GM19035 (cell line): ENCODE measurements around the gene NEU4.

Experiments
- ATAC-seq: cut with Tn5 transposase; IDR thresholded peaks from one replicate; pipeline ENCODE4 v1.9.1; 2021; ENCODE audit not compliant: unreplicated experiment

The NEU4 gene

GRCh38 chr2:241849616-241850543 is 40.9 kb downstream of the NEU4 start:
- no peak for ATAC-seq

GRCh38 chr2:241850544-241851324 is 41.7 kb downstream of the NEU4 start:
- ATAC-seq, result no peak

- no peak for ATAC-seq
These were observed 42.5 kb downstream of the NEU4 start for GRCh38 chr2:241851325-241852115.

GRCh38 chr2:241852116-241852980 is 43.4 kb downstream of the NEU4 start:
- ATAC-seq, result no peak

DNA sequence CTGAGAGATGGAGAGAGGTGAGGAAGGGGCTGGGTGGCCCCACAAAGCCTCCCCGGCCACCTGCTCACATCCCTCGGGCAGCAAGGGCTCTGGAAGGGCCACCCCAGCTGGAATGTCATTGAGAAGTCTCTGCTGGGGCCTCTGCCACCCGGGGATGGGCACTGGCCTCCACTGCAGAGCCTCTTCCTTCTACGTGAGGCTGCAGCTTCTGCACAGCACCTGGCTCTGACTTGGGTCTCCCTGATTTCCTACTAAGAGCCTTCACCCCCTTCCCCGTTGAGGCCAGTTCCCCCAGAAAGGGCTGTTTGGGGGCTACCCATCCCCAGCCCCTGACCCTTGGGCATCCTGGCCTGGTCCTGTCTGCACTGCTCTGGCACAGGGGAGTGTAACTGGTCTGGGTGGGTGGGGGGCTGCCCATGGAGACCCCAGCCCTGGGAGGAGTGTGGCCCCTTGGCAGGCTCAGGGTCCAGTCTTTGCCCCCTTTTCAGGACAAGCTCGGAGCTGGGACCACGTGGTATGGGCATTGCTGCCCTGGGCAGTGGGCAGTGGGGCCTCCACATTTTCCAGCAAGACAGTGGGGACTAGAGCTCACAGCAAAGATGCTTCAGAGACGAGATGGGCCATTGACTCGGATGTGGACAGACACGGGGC is 44.1 kb downstream of the NEU4 start:
- ATAC-seq, result no peak

- ATAC-seq, result no peak
These were observed 44.8 kb downstream of the NEU4 start for GRCh38 chr2:241853651-241854341.

GRCh38 chr2:241854342-241855244 is 45.6 kb downstream of the NEU4 start:
- ATAC-seq, result no peak

GRCh38 chr2:241855245-241855887 is 46.4 kb downstream of the NEU4 start:
- ATAC-seq, result no peak

GRCh38 chr2:241855888-241856422 is 47.0 kb downstream of the NEU4 start:
- ATAC-seq, result no peak

DNA sequence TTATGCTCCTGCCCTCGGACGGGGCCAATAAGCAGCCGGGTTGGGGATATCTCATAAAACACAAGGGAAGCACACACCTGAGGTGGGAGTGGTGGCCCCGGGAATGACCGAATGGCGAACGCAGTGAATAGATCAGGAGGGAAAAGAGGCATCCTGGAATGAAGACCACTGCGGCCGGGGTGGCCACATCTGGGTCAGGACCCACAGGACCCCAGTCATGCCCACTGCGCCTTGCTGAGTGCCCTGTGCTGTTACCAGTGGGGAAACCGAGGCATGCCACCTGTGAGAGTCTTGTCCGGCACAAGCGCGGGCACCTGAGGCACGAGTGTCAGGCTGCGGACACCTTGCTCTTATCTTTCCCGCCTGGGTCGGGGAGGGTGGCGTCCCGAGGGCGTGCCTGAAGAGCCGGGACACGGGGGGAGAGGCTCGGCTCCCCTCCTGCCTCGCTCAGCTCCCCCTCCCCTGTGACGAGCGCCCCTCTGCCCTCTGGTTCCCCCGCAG is 48.1 kb downstream of the NEU4 start:
- no peak for ATAC-seq

DNA sequence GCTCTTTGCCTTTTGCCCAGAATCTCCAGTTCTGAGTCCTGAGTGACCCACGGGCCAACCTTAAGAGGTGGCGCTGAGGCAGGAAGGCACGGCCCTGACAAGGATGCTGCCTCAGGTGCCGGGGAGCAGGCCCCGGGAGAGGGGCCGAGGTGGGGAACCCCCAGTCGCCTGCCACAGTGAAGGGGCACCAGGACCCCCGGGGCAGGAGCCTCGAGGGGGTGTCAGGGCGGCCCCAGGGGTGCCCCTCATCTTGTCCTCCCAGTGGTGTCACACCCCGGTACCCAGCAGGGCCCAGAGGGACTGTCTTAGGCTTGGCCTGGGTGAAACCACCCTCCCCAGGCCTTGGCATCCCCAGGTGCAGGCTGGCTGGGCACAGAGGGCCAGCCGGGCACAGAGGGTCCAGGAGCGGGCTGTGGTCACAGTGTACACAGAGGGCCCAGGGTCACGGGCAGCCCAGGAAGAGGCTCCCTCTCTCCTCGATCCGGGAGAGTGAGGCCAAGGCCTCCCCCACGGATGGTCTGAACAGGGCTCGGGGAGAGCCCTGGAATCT is 48.7 kb downstream of the NEU4 start:
- no peak for ATAC-seq

- ATAC-seq, result peak; percentile 32
These were observed 49.4 kb downstream of the NEU4 start, which contains the start of gene PDCD1 for GRCh38 chr2:241858206-241859016. Gene PDCD1 (minus strand): TSS chr2:241858894. CDS start chr2:241858838, 56 bp downstream.

- peak; percentile 10 for ATAC-seq
These were observed 50.0 kb downstream of the NEU4 start for GRCh38 chr2:241859017-241859435.

GRCh38 chr2:241859436-241860183 is 50.6 kb downstream of the NEU4 start:
- ATAC-seq, result peak; percentile 61
